Gastroesophageal sphincter (tissue), 3 donors: ENCODE results near the gene VRK2.

Experiments used
- CTCF ChIP-seq, 4 experiments: fragments of 200-600 bp in 2 of 4; fragments of 450-650 bp in 2 of 4; sonication (generic) in 1 of 4; IDR thresholded peaks; one replicate each; pipeline ENCODE4 v1.5.1; 2017 to 2019; ENCODE audit warnings: antibody characterized with exemption in 4 of 4, mild to moderate bottlenecking in 2 of 4, moderate library complexity in 2 of 4
- POLR2A ChIP-seq, 2 donors: fragments of 450-650 bp; IDR thresholded peaks; one replicate each; pipeline ENCODE4 v1.6.1; 2017; ENCODE audit warnings: antibody characterized with exemption in 2 of 2, mild to moderate bottlenecking in 2 of 2, moderate library complexity in 1 of 2

GRCh38 chr2:58109481-58109880 is 62.9 kb downstream of the VRK2 start:
- no peak for TF ChIP-seq CTCF (IDR thresholded peaks at IDR 0.05)
- no peak for TF ChIP-seq POLR2A (IDR thresholded peaks at IDR 0.05)
